Naive B cell (primary cell): Measurements from ENCODE around the gene KIF1B. TPM values are rescaled to one million over a fixed set of nuclear protein-coding genes. Genes with fewer than 3 reads are reported as not detected.

Experiments
- ATAC-seq, 2 donors: fragments of 150-1000 bp; cut with Tn5 transposase; 2 replicates each; pipeline ENCODE4 v1.10.0; 2021; ENCODE audit warnings: low read depth in 2 of 2, mild to moderate bottlenecking in 2 of 2, moderate library complexity in 2 of 2
- DNase-seq: peaks from one replicate; pipeline ENCODE4 v3.0.0; 2022
- H3K27ac Mint-ChIP-seq, 6 donors: one replicate each; pipeline ENCODE4 v1.8.0; 2020 to 2022; ENCODE audit warnings: mild to moderate bottlenecking in 6 of 6, mixed read lengths in 6 of 6, moderate library complexity in 5 of 6, inconsistent platforms in 2 of 6
- H3K27me3 Mint-ChIP-seq, 3 donors: one replicate each; pipeline ENCODE4 v1.8.0; 2021 to 2022; ENCODE audit warnings: mixed read lengths in 3 of 3, mild to moderate bottlenecking in 1 of 3
- H3K36me3 Mint-ChIP-seq, 2 donors: one replicate each; pipeline ENCODE4 v1.8.0; 2020 to 2022; ENCODE audit warnings: mixed read lengths in 2 of 2, inconsistent platforms in 1 of 2, mild to moderate bottlenecking in 1 of 2
- H3K4me1 Mint-ChIP-seq, 3 donors: one replicate each; pipeline ENCODE4 v1.8.0; 2020 to 2022; ENCODE audit warnings: mixed read lengths in 3 of 3, inconsistent platforms in 1 of 3, mild to moderate bottlenecking in 1 of 3, moderate library complexity in 1 of 3
- H3K4me3 Mint-ChIP-seq, 8 donors: one replicate each; pipeline ENCODE4 v1.8.0; 2020 to 2022; ENCODE audit warnings: mild to moderate bottlenecking in 8 of 8, mixed read lengths in 8 of 8, moderate library complexity in 8 of 8, inconsistent platforms in 2 of 8
- H3K9me3 Mint-ChIP-seq, 7 donors: one replicate each; pipeline ENCODE4 v1.8.0; 2020 to 2022; ENCODE audit warnings: mixed read lengths in 7 of 7, mild to moderate bottlenecking in 5 of 7, inconsistent platforms in 2 of 7, moderate library complexity in 1 of 7
- polyA plus RNA-seq, 6 donors: library from polyadenylated mRNA; unstranded; fragments of 300-500 nt; fragmentation: Illumina TruSeq; gene quantifications; one replicate each; pipeline ENCODE4 v1.2.3, GENCODE V29; 2021; ENCODE audit warnings: low read depth in 6 of 6

KIF1B gene
- polyA plus RNA-seq, 6 donors from 2014 or later: 0.84 to 2.0 (median 1.4) TPM

DNA sequence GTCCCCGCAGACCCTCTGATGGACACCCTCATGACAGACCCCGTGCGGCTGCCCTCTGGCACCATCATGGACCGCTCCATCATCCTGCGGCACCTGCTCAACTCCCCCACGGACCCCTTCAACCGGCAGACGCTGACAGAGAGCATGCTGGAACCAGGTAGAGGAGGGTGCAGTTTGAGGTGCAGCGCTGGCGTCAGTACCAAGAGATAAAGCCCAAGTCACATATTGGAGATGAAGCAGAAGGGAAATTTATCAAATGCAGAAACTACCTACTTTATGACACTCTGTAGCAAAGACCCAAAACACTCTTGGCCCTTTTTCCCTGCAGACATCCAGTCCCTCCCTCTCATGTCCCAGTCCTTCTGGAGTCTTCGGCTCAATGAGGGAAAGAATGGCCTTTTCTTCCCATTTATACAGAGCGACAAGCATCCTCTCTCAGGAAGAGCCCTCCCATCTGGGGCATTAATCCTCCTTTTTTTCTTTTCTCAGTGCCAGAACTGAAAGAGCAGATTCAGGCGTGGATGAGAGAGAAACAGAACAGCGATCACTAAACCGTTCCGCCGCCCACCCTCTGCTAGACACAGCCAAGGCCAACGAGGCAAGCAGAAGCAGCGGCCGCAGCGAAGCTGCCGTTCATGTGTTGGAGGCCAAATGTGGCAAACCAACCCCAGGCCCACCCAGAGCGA lies 30.8 kb upstream of the KIF1B start:
- Mint-ChIP-seq H3K27ac (peak overlapping the region in 2 of 6 donors; percentile 69 to 89), H3K4me3 (no peak overlapping the region), H3K27me3 (no peaks in the 10 kb centered on the region), H3K36me3 (peaks cover 29 to 31% of the 10 kb centered on the region in 2 donors), H3K4me1 (no peaks in the 10 kb centered on the region), H3K9me3 (peaks cover 0 to 15% (median 8%) of the 10 kb centered on the region in 7 donors)
- ATAC-seq (no peak), DNase-seq (no peak)

DNA sequence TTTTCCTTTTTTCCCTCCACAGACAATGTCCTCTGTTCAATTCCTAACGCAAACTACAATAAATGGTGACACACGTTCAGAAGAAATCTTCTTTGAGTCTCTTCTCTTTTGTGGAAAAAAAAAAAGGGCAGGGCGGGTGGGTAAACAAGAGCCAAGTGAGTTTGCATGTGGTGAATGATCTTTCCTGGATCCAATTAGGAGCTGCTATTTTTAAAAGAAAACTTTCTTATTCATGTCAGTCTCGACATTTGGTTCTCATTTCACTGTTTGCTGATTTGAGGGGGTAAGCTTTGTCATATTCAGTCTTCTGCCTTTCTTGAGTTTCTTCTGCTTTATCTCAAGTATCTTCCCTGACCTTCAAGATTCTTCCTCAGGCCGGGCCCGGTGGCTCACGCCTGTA lies 29.2 kb upstream of the KIF1B start:
- Mint-ChIP-seq H3K4me1 (no peaks in the 10 kb centered on the region), H3K27me3 (no peaks in the 10 kb centered on the region), H3K9me3 (peaks cover 0 to under 1% (median 0%) of the 10 kb centered on the region in 7 donors), H3K4me3 (no peak overlapping the region), H3K36me3 (peaks cover 15 to 17% of the 10 kb centered on the region in 2 donors), H3K27ac (no peak overlapping the region)
- ATAC-seq: no peak
- DNase-seq: no peak

DNA sequence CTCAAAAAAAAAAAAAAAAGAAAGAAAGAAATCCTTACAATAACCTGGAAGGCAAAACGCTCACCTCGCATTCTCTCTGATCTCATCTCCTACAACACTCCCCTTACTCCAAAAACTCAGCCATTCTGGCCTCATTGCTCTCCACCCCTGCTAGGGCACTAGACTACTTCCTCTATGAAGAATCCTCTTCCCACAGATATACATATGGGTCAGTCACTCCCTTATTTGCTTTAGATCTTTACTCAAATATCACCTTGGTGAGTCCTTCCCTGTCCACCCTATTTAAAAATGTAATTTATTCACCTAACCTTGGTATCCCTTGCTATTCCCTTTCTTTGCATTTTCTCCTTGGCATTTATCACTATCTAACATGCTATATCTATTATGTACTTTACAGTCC lies 24.6 kb upstream of the KIF1B start:
- Mint-ChIP-seq H3K36me3 (peaks cover 0 to 2% of the 10 kb centered on the region in 2 donors), H3K27me3 (no peaks in the 10 kb centered on the region), H3K4me3 (peak overlapping the region in 1 of 8 donors; percentile 32), H3K27ac (peak overlapping the region in 1 of 6 donors; percentile 14), H3K4me1 (peaks cover 0 to 5% (median 5%) of the 10 kb centered on the region in 3 donors), H3K9me3 (peaks cover 0 to 7% (median 3%) of the 10 kb centered on the region in 7 donors)
- DNase-seq (no peak), ATAC-seq (no peak)

DNA sequence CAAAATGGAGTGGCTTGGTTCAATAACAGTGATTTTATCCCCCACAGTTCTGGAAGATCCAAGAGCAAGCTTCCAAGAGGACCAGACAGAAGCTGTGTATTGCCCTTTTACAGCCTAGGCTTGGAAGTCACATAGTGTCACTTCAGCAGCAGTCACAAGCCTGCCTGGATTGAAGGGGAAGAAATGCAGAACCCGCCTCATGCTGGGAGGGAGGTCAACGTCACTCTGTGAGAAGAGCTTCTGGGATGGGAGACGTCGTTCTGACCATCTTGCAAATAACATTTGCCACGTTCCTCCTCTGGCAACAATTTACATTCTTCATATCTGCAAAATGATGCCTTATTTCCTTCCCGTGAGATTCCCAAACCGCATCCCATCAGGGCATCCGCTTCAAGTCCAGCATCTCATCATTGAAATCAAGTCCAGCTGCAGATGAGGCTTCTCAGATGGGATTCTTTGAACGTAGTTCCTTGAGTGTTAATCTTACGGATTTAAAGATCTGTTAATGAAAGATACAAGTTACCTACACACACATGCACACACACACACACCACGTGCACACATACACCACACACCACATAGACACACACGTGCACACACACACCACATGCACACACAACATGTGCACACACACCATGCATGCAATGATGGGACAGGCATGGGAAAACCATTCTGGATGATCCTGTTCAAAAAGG lies 23.9 kb upstream of the KIF1B start:
- ATAC-seq (no peak), DNase-seq (no peak)
- no peaks in the 10 kb centered on the region for H3K27me3 Mint-ChIP-seq
- peaks cover 0 to 5% (median 5%) of the 10 kb centered on the region in 3 donors for H3K4me1 Mint-ChIP-seq
- H3K4me3 Mint-ChIP-seq: no peak overlapping the region
- peaks cover 0 to 7% (median 3%) of the 10 kb centered on the region in 7 donors for H3K9me3 Mint-ChIP-seq
- no peaks in the 10 kb centered on the region for H3K36me3 Mint-ChIP-seq
- no peak overlapping the region for H3K27ac Mint-ChIP-seq

DNA sequence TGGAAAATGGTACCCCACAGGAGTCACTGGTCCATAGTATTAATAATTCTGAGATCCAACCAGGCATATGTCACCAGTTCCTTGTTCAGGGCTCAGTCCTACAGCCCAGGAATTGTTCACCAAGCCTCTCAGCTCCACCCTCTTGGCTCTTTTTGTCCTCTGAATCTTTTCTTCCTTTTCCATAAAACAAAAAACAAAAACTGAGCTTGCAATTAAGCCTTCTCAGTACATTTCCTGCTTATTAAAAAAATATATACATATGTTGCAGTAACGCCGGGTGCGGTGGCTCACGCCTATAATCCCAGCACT lies 23.4 kb upstream of the KIF1B start:
- no peak for ATAC-seq
- no peak overlapping the region for H3K27ac Mint-ChIP-seq
- H3K4me3 Mint-ChIP-seq: no peak overlapping the region
- H3K4me1 Mint-ChIP-seq: peaks cover 0 to 5% (median 5%) of the 10 kb centered on the region in 3 donors
- H3K27me3 Mint-ChIP-seq: no peaks in the 10 kb centered on the region
- H3K36me3 Mint-ChIP-seq: no peaks in the 10 kb centered on the region
- DNase-seq: no peak
- H3K9me3 Mint-ChIP-seq: peaks cover 0 to 7% (median 3%) of the 10 kb centered on the region in 7 donors

DNA sequence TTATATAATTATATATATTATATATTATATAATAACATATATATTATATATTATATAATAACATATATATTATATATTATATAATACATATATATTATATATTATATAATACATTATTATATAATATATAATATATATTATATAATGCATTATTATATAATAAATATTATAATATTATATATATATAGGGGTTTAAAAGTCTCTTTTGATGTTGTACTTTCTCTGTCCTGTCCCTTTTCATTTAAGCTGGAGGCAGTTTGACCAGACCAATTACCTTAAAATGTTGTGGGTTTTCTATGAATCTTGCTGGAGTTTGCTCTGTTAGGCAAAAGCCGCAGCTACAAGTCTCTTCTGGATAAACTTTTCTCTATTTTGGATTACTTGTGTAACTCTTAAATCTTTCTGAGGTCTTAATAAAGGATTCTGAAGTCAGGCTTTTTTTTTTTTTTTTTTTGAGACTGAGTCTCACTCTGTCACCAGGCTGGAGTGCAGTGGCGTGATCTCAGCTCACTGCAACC lies 22.2 kb upstream of the KIF1B start:
- DNase-seq: no peak
- Mint-ChIP-seq H3K4me3 (no peak overlapping the region), H3K36me3 (no peaks in the 10 kb centered on the region), H3K27me3 (peaks cover 0 to 2% (median 0%) of the 10 kb centered on the region in 3 donors), H3K9me3 (peaks cover 0 to 7% (median 3%) of the 10 kb centered on the region in 7 donors), H3K4me1 (peaks cover 0 to 5% (median 5%) of the 10 kb centered on the region in 3 donors), H3K27ac (no peak overlapping the region)
- ATAC-seq: no peak

DNA sequence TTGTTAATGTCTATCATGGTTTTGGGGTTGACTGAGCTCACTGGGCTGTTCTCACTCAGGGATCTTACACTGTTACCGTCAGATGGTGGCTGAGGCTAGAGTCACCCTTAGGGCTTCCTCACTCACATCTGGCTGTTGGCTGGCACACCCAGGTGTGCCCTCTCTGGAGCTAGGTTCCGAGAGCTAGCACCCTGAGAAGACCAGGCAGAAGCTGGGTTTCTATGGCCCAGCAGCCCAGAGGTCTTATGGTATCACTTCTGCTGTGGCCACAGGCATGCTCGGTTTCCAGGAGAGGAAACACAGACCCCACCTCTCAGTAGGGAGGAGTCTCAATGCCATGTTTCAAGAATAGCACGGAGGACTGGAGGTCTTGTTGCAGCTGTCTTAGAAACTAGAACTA lies 20.7 kb upstream of the KIF1B start:
- no peak for DNase-seq
- peak; percentile 65 to 74 for ATAC-seq
- no peak overlapping the region for H3K27ac Mint-ChIP-seq
- H3K27me3 Mint-ChIP-seq: peaks cover 0 to 7% (median 0%) of the 10 kb centered on the region in 3 donors
- H3K4me3 Mint-ChIP-seq: no peak overlapping the region
- H3K9me3 Mint-ChIP-seq: peaks cover 0 to 7% (median 3%) of the 10 kb centered on the region in 7 donors
- no peaks in the 10 kb centered on the region for H3K36me3 Mint-ChIP-seq
- H3K4me1 Mint-ChIP-seq: peaks cover 0 to 5% (median 5%) of the 10 kb centered on the region in 3 donors

DNA sequence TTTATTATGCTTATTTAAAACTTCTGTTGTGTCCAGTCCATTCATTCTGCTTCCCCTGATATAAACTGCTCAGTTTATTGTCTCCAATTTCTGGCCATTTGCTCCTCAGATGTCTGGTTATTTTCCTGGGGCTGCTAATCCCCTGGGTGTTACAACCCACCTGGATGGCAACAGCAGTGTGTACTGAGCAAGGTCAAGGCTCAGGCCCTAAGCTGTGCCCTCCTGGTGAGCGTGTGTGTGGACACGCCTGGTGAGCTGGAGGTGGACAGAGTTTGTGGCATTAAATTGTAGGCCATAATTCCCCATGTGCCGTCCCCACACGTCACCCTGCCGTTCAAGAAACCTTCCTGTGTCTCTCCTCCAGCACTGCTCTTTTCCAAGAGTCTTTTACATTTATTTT lies 18.1 kb upstream of the KIF1B start:
- ATAC-seq: no peak
- Mint-ChIP-seq H3K9me3 (peaks cover 0 to 7% (median 3%) of the 10 kb centered on the region in 7 donors), H3K4me3 (no peak overlapping the region), H3K36me3 (no peaks in the 10 kb centered on the region), H3K27ac (no peak overlapping the region), H3K27me3 (peaks cover 0 to 7% (median 0%) of the 10 kb centered on the region in 3 donors), H3K4me1 (peaks cover 0 to 5% (median 5%) of the 10 kb centered on the region in 3 donors)
- no peak for DNase-seq

DNA sequence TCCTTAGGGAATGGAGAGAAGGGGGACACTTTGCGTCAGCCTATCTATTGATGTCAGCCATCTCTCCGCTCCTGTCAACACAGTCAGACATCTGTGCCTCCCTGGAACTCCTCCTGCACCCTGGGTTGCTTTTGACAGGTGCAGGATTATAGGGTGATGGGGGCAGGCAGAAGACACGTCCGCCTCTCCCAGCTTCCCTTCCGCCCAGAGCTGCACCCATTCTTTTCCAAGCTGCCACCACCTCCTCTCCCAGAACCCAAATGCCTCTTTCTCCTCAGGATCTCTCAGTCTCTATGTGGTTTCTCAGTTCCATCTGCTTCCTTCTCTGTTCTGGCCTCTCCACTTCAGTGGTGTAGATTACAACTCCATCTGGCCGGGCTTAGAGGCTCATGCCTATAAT lies 17.1 kb upstream of the KIF1B start:
- Mint-ChIP-seq H3K27me3 (peaks cover 0 to 11% (median 0%) of the 10 kb centered on the region in 3 donors), H3K27ac (peak overlapping the region in 2 of 6 donors; percentile 12 to 28), H3K4me1 (peaks cover 0 to 5% (median 5%) of the 10 kb centered on the region in 3 donors)

DNA sequence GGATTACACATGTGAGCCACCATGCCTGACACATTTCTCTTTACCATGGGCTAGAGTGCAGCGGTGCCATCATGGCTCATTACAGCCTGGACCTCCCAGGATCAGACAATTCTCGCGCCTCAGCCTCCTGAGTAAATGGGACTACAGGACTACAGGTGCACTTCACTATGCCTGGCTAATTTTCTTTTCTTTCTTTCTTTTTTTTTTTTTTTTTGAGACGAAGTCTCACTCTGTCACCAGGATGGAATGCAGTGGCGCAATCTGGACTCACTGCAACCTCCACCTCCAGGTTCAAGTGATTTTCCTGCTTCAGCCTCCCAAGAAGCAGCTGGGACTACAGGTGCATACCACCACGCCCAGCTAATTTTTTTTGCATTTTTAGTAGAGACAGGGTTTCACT lies 14.8 kb upstream of the KIF1B start:
- H3K36me3 Mint-ChIP-seq: no peaks in the 10 kb centered on the region
- no peak overlapping the region for H3K4me3 Mint-ChIP-seq
- DNase-seq: no peak
- H3K27ac Mint-ChIP-seq: no peak overlapping the region
- no peaks in the 10 kb centered on the region for H3K9me3 Mint-ChIP-seq
- peaks cover 0 to 13% (median 7%) of the 10 kb centered on the region in 3 donors for H3K27me3 Mint-ChIP-seq
- no peaks in the 10 kb centered on the region for H3K4me1 Mint-ChIP-seq
- ATAC-seq: no peak

More for the DNA sequence above, 17.1 kb upstream of the KIF1B start:
- DNase-seq (no peak), ATAC-seq (no peak)
- Mint-ChIP-seq H3K9me3 (peaks cover 0 to 5% (median 3%) of the 10 kb centered on the region in 7 donors), H3K4me3 (no peak overlapping the region), H3K36me3 (no peaks in the 10 kb centered on the region)

DNA sequence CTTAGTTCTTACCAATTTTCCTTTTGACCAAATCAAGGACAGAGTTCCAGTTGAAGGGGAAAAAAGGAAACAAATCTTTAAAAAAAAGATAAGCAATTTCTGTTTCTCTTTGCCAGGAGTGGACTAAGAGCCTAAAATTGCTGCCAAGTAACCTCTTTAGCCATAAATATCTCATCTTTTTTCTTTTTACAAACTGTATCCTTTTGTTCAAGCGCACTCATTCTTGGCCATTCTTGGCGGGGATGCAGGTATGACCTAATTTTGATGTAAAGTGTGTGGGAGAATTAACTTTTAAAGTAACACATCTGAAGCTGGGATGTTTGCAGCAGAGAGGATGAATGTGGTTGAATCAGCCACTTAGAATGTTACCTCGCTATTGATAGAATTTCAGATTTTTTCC lies 13.4 kb upstream of the KIF1B start:
- no peak for ATAC-seq
- Mint-ChIP-seq H3K4me1 (no peaks in the 10 kb centered on the region), H3K27me3 (peaks cover 0 to 13% (median 12%) of the 10 kb centered on the region in 3 donors), H3K9me3 (no peaks in the 10 kb centered on the region), H3K4me3 (no peak overlapping the region), H3K27ac (no peak overlapping the region), H3K36me3 (no peaks in the 10 kb centered on the region)
- no peak for DNase-seq

DNA sequence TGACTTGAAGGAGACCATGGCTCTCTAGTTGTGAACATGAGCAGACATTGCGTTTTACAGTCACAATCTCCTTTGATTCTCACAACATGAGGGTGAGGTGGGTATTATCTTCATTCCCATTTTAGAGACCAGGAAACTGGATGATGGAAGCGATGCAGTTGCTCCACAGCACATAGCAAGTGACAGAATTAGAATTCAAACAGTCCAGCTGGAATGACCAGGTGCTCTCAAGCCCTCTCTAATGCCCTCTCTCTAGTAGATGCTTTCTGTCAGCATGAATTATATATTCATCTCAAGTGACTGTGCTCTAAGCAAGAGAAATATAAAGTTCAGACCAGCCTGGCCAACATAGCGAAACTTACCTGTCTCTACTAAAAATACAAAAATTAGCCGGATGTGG lies 9.8 kb upstream of the KIF1B start:
- Mint-ChIP-seq H3K27ac (no peak overlapping the region), H3K36me3 (no peaks in the 10 kb centered on the region), H3K27me3 (peaks cover 0 to 16% (median 6%) of the 10 kb centered on the region in 3 donors), H3K4me1 (no peaks in the 10 kb centered on the region), H3K9me3 (no peaks in the 10 kb centered on the region), H3K4me3 (no peak overlapping the region)
- DNase-seq (no peak), ATAC-seq (no peak)

DNA sequence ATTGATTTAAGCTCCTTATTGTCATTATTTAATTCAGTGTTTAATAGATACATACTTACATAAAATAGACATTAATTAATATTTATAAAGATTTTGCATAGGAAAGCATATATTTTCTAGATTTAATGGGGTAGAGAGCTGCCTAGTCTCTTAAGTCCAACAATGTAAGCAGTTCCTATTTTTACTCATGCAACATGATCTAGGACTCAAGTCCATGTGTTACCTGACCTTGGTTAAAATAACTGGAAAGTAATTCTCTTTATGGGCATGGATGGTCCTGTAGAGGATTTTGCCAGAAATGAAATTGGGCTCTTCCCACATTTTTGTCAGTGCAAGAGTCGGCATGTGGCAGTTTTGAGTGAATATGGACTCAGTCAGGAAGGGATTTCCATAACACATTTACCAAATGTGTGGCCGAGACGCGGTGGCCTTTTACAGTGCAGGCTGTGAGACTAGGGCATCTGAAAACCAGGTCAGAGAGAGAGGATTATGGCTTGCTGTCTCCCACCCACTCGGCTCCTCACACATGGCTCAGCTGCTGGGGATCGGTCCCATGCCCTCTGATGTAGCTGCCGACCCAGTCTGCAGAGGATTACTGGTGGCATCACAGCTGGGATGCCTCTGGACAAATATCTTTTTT lies 6.2 kb upstream of the KIF1B start:
- Mint-ChIP-seq H3K27me3 (peaks cover 0 to 15% (median 13%) of the 10 kb centered on the region in 3 donors), H3K9me3 (no peaks in the 10 kb centered on the region), H3K27ac (no peak overlapping the region), H3K36me3 (no peaks in the 10 kb centered on the region), H3K4me3 (peak overlapping the region in 1 of 8 donors; percentile 34), H3K4me1 (peaks cover 0 to 3% (median 0%) of the 10 kb centered on the region in 3 donors)
- ATAC-seq (no peak), DNase-seq (no peak)
